Esophagus (tissue), 2 donors: ENCODE measurements around the gene AOPEP. TPM values are rescaled to one million over a fixed set of nuclear protein-coding genes. Genes with fewer than 3 reads are reported as not detected.

ENCODE experiments used
- H3K27ac ChIP-seq, 2 donors: one replicate each; pipeline ENCODE4 v1.5.1; 2013; ENCODE audit warnings: low read depth in 2 of 2, mild to moderate bottlenecking in 2 of 2, inconsistent platforms in 1 of 2, low read length in 1 of 2, moderate library complexity in 1 of 2
- H3K27me3 ChIP-seq, 2 donors: one replicate each; pipeline ENCODE4 v1.6.1; 2013; ENCODE audit warnings: low read length in 2 of 2, control low read depth in 1 of 2, mild to moderate bottlenecking in 1 of 2; ENCODE audit not compliant: insufficient read depth in 2 of 2, control insufficient read depth in 1 of 2
- H3K36me3 ChIP-seq, 2 donors: one replicate each; pipeline ENCODE4 v1.6.1; 2013; ENCODE audit warnings: low read length in 1 of 2; ENCODE audit not compliant: control insufficient read depth in 2 of 2, insufficient read depth in 2 of 2
- H3K4me1 ChIP-seq, 2 donors: one replicate each; pipeline ENCODE4 v1.6.1; 2013; ENCODE audit warnings: low read length in 1 of 2; ENCODE audit not compliant: control insufficient read depth in 2 of 2, insufficient read depth in 2 of 2
- H3K4me3 ChIP-seq, 2 donors: one replicate each; pipeline ENCODE4 v1.5.1; 2013; ENCODE audit warnings: low read length in 2 of 2, mild to moderate bottlenecking in 2 of 2, low read depth in 1 of 2, moderate library complexity in 1 of 2
- H3K9me3 ChIP-seq, 2 donors: one replicate each; pipeline ENCODE4 v1.6.1; 2013; ENCODE audit warnings: mild to moderate bottlenecking in 2 of 2, low read depth in 1 of 2, low read length in 1 of 2, moderate library complexity in 1 of 2; ENCODE audit not compliant: control insufficient read depth in 2 of 2, insufficient read depth in 1 of 2
- WGBS, 2 donors: extraction: QIAGEN DNeasy Blood & Tissue Kit; methylation state at CpG; one replicate each; pipeline ENCODE4 v1.1.7; 2013; 5-methylcytosine and 5-hydroxymethylcytosine counted together
- polyA plus RNA-seq, 2 donors: library from polyadenylated mRNA; stranded (reverse); fragments of 200-250 nt; gene quantifications; one replicate each; pipeline ENCODE4 v1.2.3, GENCODE V29; 2013
- donor health status: healthy with polysubstance abuse.
- donor health status: Bipolar disorder and iron deficiency.

The AOPEP gene
- polyA plus RNA-seq, 2 donors: 99.6 to 111 TPM

GRCh38 chr9:94920420-94921091 lies 194.1 kb downstream of the AOPEP start:
- Histone ChIP-seq H3K4me1 (peaks cover 18 to 32% of the 10 kb centered on the region in 2 donors), H3K36me3 (no peaks in the 10 kb centered on the region), H3K9me3 (no peaks in the 10 kb centered on the region), H3K27ac (peak overlapping the region; percentile 73 to 91), H3K27me3 (no peaks in the 10 kb centered on the region), H3K4me3 (no peak overlapping the region)
- WGBS, 2 donors: 53 to 57% methylated on average over 12 of the region's 12 CpGs

GRCh38 chr9:94921092-94921471 lies 194.6 kb downstream of the AOPEP start:
- Histone ChIP-seq H3K27me3 (no peaks in the 10 kb centered on the region), H3K27ac (peak overlapping the region; percentile 64 to 80), H3K4me1 (peaks cover 14 to 33% of the 10 kb centered on the region in 2 donors), H3K9me3 (no peaks in the 10 kb centered on the region), H3K4me3 (no peak overlapping the region), H3K36me3 (no peaks in the 10 kb centered on the region)
- 36 to 41% methylated on average over 8 of the region's 8 CpGs for WGBS, 2 donors

- Histone ChIP-seq H3K9me3 (no peaks in the 10 kb centered on the region), H3K36me3 (no peaks in the 10 kb centered on the region), H3K27ac (peak overlapping the region; percentile 88 to 94), H3K4me3 (no peak overlapping the region), H3K27me3 (no peaks in the 10 kb centered on the region), H3K4me1 (peaks cover 14 to 36% of the 10 kb centered on the region in 2 donors)
- 64 to 75% methylated on average over 11 of the region's 11 CpGs for WGBS, 2 donors
These were observed 195.2 kb downstream of the AOPEP start for GRCh38 chr9:94921656-94922055.

GRCh38 chr9:94922098-94922607 lies 195.7 kb downstream of the AOPEP start:
- 22 to 46% methylated on average over 10 of the region's 10 CpGs for WGBS, 2 donors

GRCh38 chr9:94922691-94923107 lies 196.2 kb downstream of the AOPEP start:
- no peaks in the 10 kb centered on the region for H3K27me3 ChIP-seq
- WGBS, 2 donors: 18 to 46% methylated on average over 5 of the region's 5 CpGs
- H3K4me1 ChIP-seq: peaks cover 14 to 34% of the 10 kb centered on the region in 2 donors
- H3K36me3 ChIP-seq: no peaks in the 10 kb centered on the region
- H3K27ac ChIP-seq: peak overlapping the region; percentile 88 to 94
- H3K4me3 ChIP-seq: no peak overlapping the region
- H3K9me3 ChIP-seq: no peaks in the 10 kb centered on the region

More at GRCh38 chr9:94922098-94922607, 195.7 kb downstream of the AOPEP start:
- Histone ChIP-seq H3K36me3 (no peaks in the 10 kb centered on the region), H3K27ac (peak overlapping the region; percentile 88 to 94), H3K27me3 (no peaks in the 10 kb centered on the region), H3K4me1 (peaks cover 14 to 33% of the 10 kb centered on the region in 2 donors), H3K9me3 (no peaks in the 10 kb centered on the region), H3K4me3 (no peak overlapping the region)

- no peaks in the 10 kb centered on the region for H3K36me3 ChIP-seq
- no peaks in the 10 kb centered on the region for H3K9me3 ChIP-seq
- 53 to 64% methylated on average over 11 of the region's 11 CpGs for WGBS, 2 donors
- H3K4me3 ChIP-seq: no peak overlapping the region
- peak overlapping the region; percentile 88 to 94 for H3K27ac ChIP-seq
- H3K4me1 ChIP-seq: peaks cover 14 to 34% of the 10 kb centered on the region in 2 donors
- H3K27me3 ChIP-seq: no peaks in the 10 kb centered on the region
These were observed 197.0 kb downstream of the AOPEP start for GRCh38 chr9:94923326-94924089.

GRCh38 chr9:94925751-94926430 lies 199.4 kb downstream of the AOPEP start:
- 54 to 68% methylated on average over 10 of the region's 10 CpGs for WGBS, 2 donors
- peaks cover 0 to 3% of the 10 kb centered on the region in 2 donors for H3K36me3 ChIP-seq
- H3K4me1 ChIP-seq: peaks cover 18 to 31% of the 10 kb centered on the region in 2 donors
- H3K27ac ChIP-seq: peak overlapping the region; percentile 71 to 79
- no peak overlapping the region for H3K4me3 ChIP-seq
- H3K9me3 ChIP-seq: no peaks in the 10 kb centered on the region
- no peaks in the 10 kb centered on the region for H3K27me3 ChIP-seq

GRCh38 chr9:94926431-94926800 lies 199.9 kb downstream of the AOPEP start:
- H3K27ac ChIP-seq: peak overlapping the region; percentile 71 to 79
- H3K9me3 ChIP-seq: no peaks in the 10 kb centered on the region
- H3K27me3 ChIP-seq: no peaks in the 10 kb centered on the region
- WGBS, 2 donors: 60 to 74% methylated on average over 7 of the region's 7 CpGs
- H3K4me1 ChIP-seq: peaks cover 16 to 31% of the 10 kb centered on the region in 2 donors
- peaks cover 0 to 3% of the 10 kb centered on the region in 2 donors for H3K36me3 ChIP-seq
- no peak overlapping the region for H3K4me3 ChIP-seq

GRCh38 chr9:94927048-94927761 lies 200.7 kb downstream of the AOPEP start:
- H3K4me1 ChIP-seq: peaks cover 11 to 24% of the 10 kb centered on the region in 2 donors
- 95 to 97% methylated on average over 12 of the region's 12 CpGs for WGBS, 2 donors
- H3K9me3 ChIP-seq: no peaks in the 10 kb centered on the region
- no peaks in the 10 kb centered on the region for H3K27me3 ChIP-seq
- H3K36me3 ChIP-seq: peaks cover 0 to 3% of the 10 kb centered on the region in 2 donors
- no peak overlapping the region for H3K4me3 ChIP-seq
- no peak overlapping the region for H3K27ac ChIP-seq
